GM12878 (cell line): ENCODE data around the gene LSMEM2.

Experiments
- JUND ChIP-seq: IDR thresholded peaks from 2 replicates; pipeline ENCODE4 v1.6.1; 2012; ENCODE audit warnings: low read depth, mild to moderate bottlenecking, low read length, improper control_type of control experiment, moderate library complexity
- POLR2A ChIP-seq: IDR thresholded peaks from 2 replicates; pipeline ENCODE4 v1.6.1; 2011; ENCODE audit warnings: low read depth, mild to moderate bottlenecking, low read length
- ZSCAN29 ChIP-seq: fragments of 450-650 bp; IDR thresholded peaks from 2 replicates; pipeline ENCODE4 v1.6.1; 2017; ENCODE audit warnings: mild to moderate bottlenecking, moderate library complexity
- TF ChIP-seq, protein P1 (sequence below): IDR thresholded peaks from 2 replicates; pipeline ENCODE4 v1.6.1; 2012; ENCODE audit warnings: low read depth, low read length, improper control_type of control experiment

DNA sequence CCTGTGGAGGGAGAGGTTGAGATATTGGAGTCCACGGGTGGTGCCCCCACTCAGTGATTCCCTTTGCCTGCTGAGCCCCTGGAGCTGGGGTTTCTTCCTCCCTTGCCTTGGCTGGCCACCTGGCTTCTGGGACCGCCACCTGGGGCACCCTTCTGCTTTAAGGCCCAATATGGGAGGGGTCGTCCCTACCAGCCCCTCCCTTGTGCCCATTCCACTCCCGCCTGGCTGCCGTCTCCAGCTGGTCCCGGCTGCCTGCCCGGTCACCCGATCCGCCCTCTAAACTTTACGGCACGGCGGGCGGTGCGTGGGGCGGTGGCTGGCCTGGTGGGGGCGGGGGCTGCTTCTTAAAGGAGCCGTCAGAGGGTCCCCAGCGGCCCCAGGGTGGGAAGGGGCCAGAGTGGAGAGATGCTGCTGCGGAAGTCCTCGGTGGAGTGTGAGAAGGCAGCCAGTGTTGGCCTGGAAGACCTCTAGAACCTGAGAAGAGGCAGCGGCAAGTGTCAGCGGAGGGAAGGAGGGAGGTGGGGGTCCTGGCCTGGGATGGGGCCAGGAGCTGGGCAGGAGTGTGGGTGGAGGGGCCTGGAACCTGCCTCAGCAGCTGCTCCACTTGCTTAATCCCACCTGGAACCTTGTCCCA lies 11.5 kb upstream of the LSMEM2 start:
- no peak for TF ChIP-seq JUND
- TF ChIP-seq POLR2A, result no peak
- TF ChIP-seq ZSCAN29, result no peak
- TF ChIP-seq, protein P1, sequence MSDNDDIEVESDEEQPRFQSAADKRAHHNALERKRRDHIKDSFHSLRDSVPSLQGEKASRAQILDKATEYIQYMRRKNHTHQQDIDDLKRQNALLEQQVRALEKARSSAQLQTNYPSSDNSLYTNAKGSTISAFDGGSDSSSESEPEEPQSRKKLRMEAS, result no peak
